IMR-90 (cell line): ENCODE measurements around the gene PITPNC1. TPM values are rescaled to one million over a fixed set of nuclear protein-coding genes. Genes with fewer than 3 reads are reported as not detected.

Source experiments
- ATAC-seq: fragments of 200-7000 bp; cut with Tn5 transposase; 2 replicates; pipeline ENCODE4 v1.9.1; 2020; ENCODE audit warnings: low read depth, mild to moderate bottlenecking, moderate library complexity
- BruUV-seq: library from RNA; stranded (reverse); fragments of 400-500 nt; replicated peaks from 2 replicates; lab custom pipeline; 2021; lab: Mats Ljungman, UMichigan
- CTCF ChIA-PET: fragments of 300-600 bp; formaldehyde crosslinking; extraction: SDS; loops from one replicate; lab custom pipeline; 2021; ENCODE audit warnings: antibody characterized with exemption; lab: Yijun Ruan, JAX
- POLR2A ChIA-PET: fragments of 300-600 bp; sonication (Branson Sonifier 250); formaldehyde crosslinking; loops from one replicate; lab custom pipeline; 2022; ENCODE audit warnings: antibody characterized with exemption; ENCODE audit not compliant: unreplicated experiment; lab: Charles Lee
- DNase-seq: peaks from one replicate; pipeline ENCODE4 v3.0.0; 2013
- H2AFZ ChIP-seq: replicated peaks from 2 replicates; pipeline ENCODE3; 2013; ENCODE audit warnings: low read length, mild to moderate bottlenecking; ENCODE audit not compliant: poor library complexity
- H2AK5ac ChIP-seq: 2 replicates; pipeline ENCODE4 v1.6.1; 2013; ENCODE audit warnings: low read depth, low read length, inconsistent platforms
- H2AK9ac ChIP-seq: replicated peaks from 2 replicates; pipeline ENCODE3; 2013; ENCODE audit warnings: mild to moderate bottlenecking, low read depth, low read length, moderate library complexity; ENCODE audit not compliant: poor library complexity
- H2BK120ac ChIP-seq: 2 replicates; pipeline ENCODE4 v1.6.1; 2013; ENCODE audit warnings: low read depth, low read length, inconsistent platforms
- H2BK15ac ChIP-seq: 3 replicates; pipeline ENCODE4 v1.6.1; 2013; ENCODE audit warnings: low read depth, low read length, inconsistent platforms
- H2BK20ac ChIP-seq: 2 replicates; pipeline ENCODE4 v1.6.1; 2013; ENCODE audit warnings: low read depth, mild to moderate bottlenecking, inconsistent platforms, low read length, moderate library complexity
- H2BK5ac ChIP-seq: 2 replicates; pipeline ENCODE4 v1.6.1; 2013; ENCODE audit warnings: mild to moderate bottlenecking, low read depth, low read length, inconsistent platforms; ENCODE audit not compliant: poor library complexity, severe bottlenecking
- H3K14ac ChIP-seq: replicated peaks from 2 replicates; pipeline ENCODE4 v1.6.1; 2013; ENCODE audit warnings: low read depth, low read length, inconsistent platforms
- H3K18ac ChIP-seq: 2 replicates; pipeline ENCODE4 v1.6.1; 2013; ENCODE audit warnings: low read depth, low read length, control low read depth
- H3K23ac ChIP-seq: 2 replicates; pipeline ENCODE4 v1.6.1; 2013; ENCODE audit warnings: low read depth, low read length, inconsistent platforms
- H3K27ac ChIP-seq: 2 replicates; pipeline ENCODE4 v1.5.1; 2013; ENCODE audit warnings: mild to moderate bottlenecking, control low read depth, low read length; ENCODE audit not compliant: insufficient read depth
- H3K27me3 ChIP-seq: 2 replicates; pipeline ENCODE4 v1.6.1; 2013; ENCODE audit warnings: low read length; ENCODE audit not compliant: control insufficient read depth, insufficient read depth
- H3K36me3 ChIP-seq: 2 replicates; pipeline ENCODE4 v1.6.1; 2013; ENCODE audit warnings: low read length, mixed read lengths; ENCODE audit not compliant: control insufficient read depth, insufficient read depth
- H3K4ac ChIP-seq: 2 replicates; pipeline ENCODE4 v1.6.1; 2013; ENCODE audit warnings: low read depth, low read length, inconsistent platforms
- H3K4me1 ChIP-seq: 2 replicates; pipeline ENCODE4 v1.6.1; 2013; ENCODE audit warnings: low read length, mixed read lengths; ENCODE audit not compliant: control insufficient read depth, insufficient read depth
- H3K4me2 ChIP-seq: 2 replicates; pipeline ENCODE4 v1.6.1; 2013; ENCODE audit warnings: low read depth, mild to moderate bottlenecking, control low read depth, low read length, moderate library complexity
- H3K4me3 ChIP-seq: 2 replicates; pipeline ENCODE4 v1.5.1; 2013; ENCODE audit warnings: low read depth, mild to moderate bottlenecking, control low read depth, low read length, moderate library complexity; ENCODE audit not compliant: insufficient read depth
- H3K56ac ChIP-seq: 2 replicates; pipeline ENCODE4 v1.6.1; 2013; ENCODE audit warnings: low read length, inconsistent platforms; ENCODE audit not compliant: insufficient read depth; ENCODE audit errors: extremely low read depth
- H3K79me1 ChIP-seq, 2 experiments: 2 replicates each; pipeline ENCODE4 v1.6.1; 2013; ENCODE audit warnings: low read length in 2 of 2, inconsistent platforms in 1 of 2, low read depth in 1 of 2
- H3K9ac ChIP-seq: 2 replicates; pipeline ENCODE4 v1.6.1; 2013; ENCODE audit warnings: low read depth, low read length, control low read depth
- H3K9me1 ChIP-seq: 2 replicates; pipeline ENCODE4 v1.6.1; 2013; ENCODE audit warnings: low read length, inconsistent platforms; ENCODE audit not compliant: insufficient read depth
- H3K9me3 ChIP-seq: 2 replicates; pipeline ENCODE4 v1.6.1; 2013; ENCODE audit warnings: low read length; ENCODE audit not compliant: control insufficient read depth, insufficient read depth
- H4K20me1 ChIP-seq: 2 replicates; pipeline ENCODE4 v1.6.1; 2013; ENCODE audit warnings: low read length, inconsistent platforms; ENCODE audit not compliant: insufficient read depth
- H4K5ac ChIP-seq: 2 replicates; pipeline ENCODE4 v1.6.1; 2013; ENCODE audit warnings: mild to moderate bottlenecking, low read depth, low read length, control low read depth
- H4K8ac ChIP-seq, 2 experiments: 2 replicates each; pipeline ENCODE4 v1.6.1; 2013; ENCODE audit warnings: low read depth in 2 of 2, low read length in 2 of 2, control low read depth in 1 of 2, inconsistent platforms in 1 of 2
- H4K91ac ChIP-seq: 2 replicates; pipeline ENCODE4 v1.6.1; 2013; ENCODE audit warnings: low read depth, low read length, inconsistent platforms; ENCODE audit not compliant: insufficient read depth
- BHLHE40 ChIP-seq: fragments of 150-350 bp; IDR thresholded peaks from 2 replicates; pipeline ENCODE4 v1.6.1; 2016; ENCODE audit warnings: mild to moderate bottlenecking, low read depth, low read length
- CHD1 ChIP-seq: IDR thresholded peaks from 2 replicates; pipeline ENCODE4 v1.6.1; 2012; ENCODE audit warnings: low read depth, low read length, improper control_type of control experiment
- CTCF ChIP-seq: conservative IDR thresholded peaks from 2 replicates; pipeline ENCODE4 v1.5.1; 2012; ENCODE audit warnings: mild to moderate bottlenecking, low read depth, low read length, improper control_type of control experiment
- ELK1 ChIP-seq: fragments of 150-350 bp; IDR thresholded peaks from 2 replicates; pipeline ENCODE4 v1.6.1; 2016; ENCODE audit warnings: low read depth, mild to moderate bottlenecking, low read length, moderate library complexity, borderline replicate concordance
- MAFK ChIP-seq: IDR thresholded peaks from 2 replicates; pipeline ENCODE4 v1.6.1; 2012; ENCODE audit warnings: low read depth, low read length, improper control_type of control experiment
- MAZ ChIP-seq: IDR thresholded peaks from 2 replicates; pipeline ENCODE4 v1.6.1; 2012; ENCODE audit warnings: low read depth, mild to moderate bottlenecking, low read length, improper control_type of control experiment, moderate library complexity, borderline replicate concordance
- MXI1 ChIP-seq: IDR thresholded peaks from 2 replicates; pipeline ENCODE4 v1.6.1; 2012; ENCODE audit warnings: low read depth, mild to moderate bottlenecking, low read length, moderate library complexity, borderline replicate concordance
- NFE2L2 ChIP-seq: fragments of 150-350 bp; IDR thresholded peaks from 2 replicates; pipeline ENCODE4 v1.6.1; 2016; ENCODE audit warnings: low read depth, mild to moderate bottlenecking, low read length
- POLR2A ChIP-seq: IDR thresholded peaks from 2 replicates; pipeline ENCODE4 v1.6.1; 2012; ENCODE audit warnings: mild to moderate bottlenecking, low read depth, low read length
- RCOR1 ChIP-seq: IDR thresholded peaks from 2 replicates; pipeline ENCODE4 v1.6.1; 2012; ENCODE audit warnings: mild to moderate bottlenecking, low read length, improper control_type of control experiment; ENCODE audit not compliant: insufficient replicate concordance
- SMC3 ChIP-seq: fragments of 150-350 bp; IDR thresholded peaks from 2 replicates; pipeline ENCODE4 v1.6.1; 2016; ENCODE audit warnings: low read depth, mild to moderate bottlenecking, antibody characterized with exemption, low read length, moderate library complexity
- USF2 ChIP-seq: fragments of 150-350 bp; IDR thresholded peaks from 2 replicates; pipeline ENCODE4 v1.6.1; 2017; ENCODE audit warnings: mild to moderate bottlenecking, antibody characterized with exemption, low read length, low read depth
- WGBS, 2 experiments: methylation state at CpG; one replicate each; pipeline versions ENCODE4 v1.1.5 to v1.1.7; 2013; ENCODE audit warnings: missing lambda C conversion rate in 2 of 2; ENCODE audit not compliant: insufficient read length in 1 of 2; ENCODE audit errors: extremely low coverage in 2 of 2; 5-methylcytosine and 5-hydroxymethylcytosine counted together
- dilution Hi-C: fragments of 300-500 bp; cut with HindIII; formaldehyde crosslinking; loops from one replicate; pipeline ENCODE4 v1.14.3; 2018; ENCODE audit warnings: low sequenced_read_pairs; ENCODE audit not compliant: unreplicated experiment
- in situ Hi-C: fragments of 300-500 bp; cut with MboI; formaldehyde crosslinking; loops from 3 replicates; pipeline ENCODE4 v1.14.3; 2019; ENCODE audit warnings: low sequenced_read_pairs, inconsistent platforms, mixed read lengths
- intact Hi-C: fragments of 100-400 bp; cut with micrococcal nuclease; formaldehyde crosslinking; loops from 2 replicates; pipeline ENCODE4 v1.10.0; 2022
- polyA plus RNA-seq, 3 experiments: library from polyadenylated mRNA; depleted of rRNA; stranded (reverse); fragments of >200 nt; gene quantifications; 2 replicates each; pipeline ENCODE4 v1.2.3, GENCODE V29; 2012; ENCODE audit warnings: low replicate concordance in 1 of 3
- total RNA-seq: library from RNA; depleted of rRNA; stranded (reverse); fragments of >200 nt; gene quantifications from 2 replicates; pipeline ENCODE4 v1.2.3, GENCODE V29; 2012

PITPNC1 gene
- total and polyA plus RNA-seq, 2 of the 4 experiments (the other 2 are of a cell fraction) = 4.1 TPM

GRCh38 chr17:67411397-67411796 is 34.3 kb downstream of the PITPNC1 start:
- no peak overlapping the region for H2BK20ac ChIP-seq
- H2BK120ac ChIP-seq = no peak overlapping the region
- dilution Hi-C loops (no loop called here), intact Hi-C loops (no loop called here), in situ Hi-C loops (no loop called here)
- H3K4me3 ChIP-seq = no peak overlapping the region
- H2BK15ac ChIP-seq = no peak overlapping the region; the same call in 2 of the 3 replicates
- CTCF ChIA-PET = no interaction called here
- H3K27me3 ChIP-seq = no peaks in the 10 kb centered on the region
- no peak overlapping the region for H3K4ac ChIP-seq
- WGBS, 2 experiments = no CpG with 5 or more reads among the region's 4 CpGs
- no peaks in the 10 kb centered on the region for H3K36me3 ChIP-seq
- peaks cover 21 to 34% of the 10 kb centered on the region in 2 experiments for H3K79me1 ChIP-seq
- no peak overlapping the region for H3K18ac ChIP-seq
- H4K91ac ChIP-seq = no peak overlapping the region
- TF ChIP-seq USF2 (no peak), MXI1 (no peak), MAFK (no peak), SMC3 (no peak), CTCF (no peak), ELK1 (no peak), POLR2A (no peak), NFE2L2 (no peak), RCOR1 (no peak), BHLHE40 (no peak), MAZ (no peak), CHD1 (no peak)
- H2AK9ac ChIP-seq = no peak overlapping the region
- no peak overlapping the region for H3K23ac ChIP-seq
- no peak overlapping the region for H2AK5ac ChIP-seq
- no peak overlapping the region for H2BK5ac ChIP-seq
- H3K56ac ChIP-seq = no peak overlapping the region
- no peak overlapping the region for H3K9ac ChIP-seq
- ATAC-seq = no peak
- H4K8ac ChIP-seq = no peak overlapping the region
- no TSS peak for BruUV-seq
- no peak overlapping the region for H3K14ac ChIP-seq
- POLR2A ChIA-PET = no interaction called here
- peaks cover under 1% of the 10 kb centered on the region; the same call in 1 of the 2 replicates for H3K4me1 ChIP-seq
- no peaks in the 10 kb centered on the region for H4K20me1 ChIP-seq
- H2AFZ ChIP-seq = no peak overlapping the region
- H3K9me1 ChIP-seq = peaks cover 3% of the 10 kb centered on the region; the same call in 1 of the 2 replicates
- H3K27ac ChIP-seq = no peak overlapping the region
- H3K9me3 ChIP-seq = no peaks in the 10 kb centered on the region
- no peak overlapping the region for H4K5ac ChIP-seq
- no peak overlapping the region for H3K4me2 ChIP-seq
- DNase-seq = no peak
